ES-I3 (cell line): ENCODE results near the gene ZNF451.
A peak's percentile ranks its signal among the peaks of the same experiment; 100 is the strongest.
"Not testable (repeated sequence)": the region's sequence is repeated elsewhere in the genome, so short reads cannot be mapped to it uniquely, and the experiment has no call there.

Experiments
- H3K36me3 ChIP-seq: 2 replicates; pipeline ENCODE4 v1.6.1; 2013; ENCODE audit warnings: mild to moderate bottlenecking, low read length, control low read depth, moderate library complexity; ENCODE audit not compliant: insufficient read depth
- H3K4me1 ChIP-seq: 2 replicates; pipeline ENCODE4 v1.6.1; 2013; ENCODE audit warnings: mild to moderate bottlenecking, control low read depth, low read length; ENCODE audit not compliant: insufficient read depth
- H3K9ac ChIP-seq: 2 replicates; pipeline ENCODE4 v1.6.1; 2013; ENCODE audit warnings: low read depth, mild to moderate bottlenecking, low read length, moderate library complexity
- H3K9me3 ChIP-seq: 2 replicates; pipeline ENCODE4 v1.6.1; 2013; ENCODE audit warnings: mild to moderate bottlenecking, low read length, moderate library complexity; ENCODE audit not compliant: control insufficient read depth, insufficient read depth

Gene ZNF451

DNA sequence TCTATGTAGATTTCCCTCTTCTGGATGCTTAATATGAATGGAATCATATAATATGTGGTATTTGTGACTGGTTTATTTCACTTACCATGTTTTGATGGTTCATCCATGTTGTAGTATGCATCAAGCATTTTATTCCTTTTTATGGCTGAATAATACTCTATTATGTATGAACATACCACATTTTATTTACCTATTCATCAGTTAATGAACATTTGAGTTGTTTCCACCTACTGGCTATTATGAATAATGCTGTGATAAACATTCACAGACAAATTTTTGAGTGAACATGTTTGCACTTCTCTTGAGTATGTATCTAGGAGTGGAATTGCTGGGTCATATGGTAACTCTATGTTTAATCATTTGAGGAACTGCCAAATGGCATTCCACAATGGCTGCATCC lies 14.9 kb upstream of the ZNF451 start:
- peaks cover 8% of the 10 kb centered on the region for H3K4me1 ChIP-seq
- no peak overlapping the region for H3K9ac ChIP-seq
- 0 out of 2 replicates have a peak, but pooled peaks cover 2% of the 10 kb centered on the region for H3K9me3 ChIP-seq
- H3K36me3 ChIP-seq = no peaks in the 10 kb centered on the region

DNA sequence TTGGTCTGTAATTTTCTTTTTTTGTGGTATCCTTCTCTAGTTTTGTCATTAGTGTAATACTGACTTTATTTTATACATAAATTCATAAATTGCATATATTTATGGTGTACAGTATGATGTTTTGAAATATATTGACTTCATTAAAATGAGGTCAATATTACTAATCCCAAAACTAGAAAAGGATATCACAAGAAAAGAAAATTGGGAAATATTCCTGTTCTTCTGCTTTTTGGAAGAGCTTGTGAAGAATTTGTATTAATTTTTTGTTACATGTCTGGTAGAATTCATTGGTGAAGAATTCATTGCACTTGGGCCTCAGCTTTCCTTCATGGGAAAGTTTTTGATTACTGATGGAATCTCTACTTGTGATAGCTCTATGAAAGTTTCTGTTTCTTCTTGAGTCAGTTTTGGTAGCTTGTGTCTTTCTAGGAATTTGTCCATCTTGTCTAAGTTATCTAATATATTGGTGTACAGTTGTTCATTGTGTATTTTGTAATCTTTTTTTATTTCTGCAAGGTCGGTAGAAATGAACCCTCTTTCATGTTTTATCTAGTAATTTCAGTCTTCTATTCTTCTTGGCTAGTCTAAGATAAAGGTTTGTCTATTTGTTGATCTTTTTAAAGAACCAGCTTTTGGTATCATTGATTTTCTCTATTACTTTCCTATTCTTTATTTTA lies 11.3 kb upstream of the ZNF451 start:
- Histone ChIP-seq H3K9me3 (0 out of 2 replicates have a peak, but pooled peaks cover 2% of the 10 kb centered on the region), H3K9ac (no peak overlapping the region), H3K4me1 (no peaks in the 10 kb centered on the region), H3K36me3 (no peaks in the 10 kb centered on the region)

- Histone ChIP-seq H3K4me1 (no peaks in the 10 kb centered on the region), H3K36me3 (no peaks in the 10 kb centered on the region), H3K9ac (no peak overlapping the region), H3K9me3 (no peaks in the 10 kb centered on the region)
These were observed 4.5 kb upstream of the ZNF451 start for GRCh38 chr6:57085471-57085870.

- peaks cover 5% of the 10 kb centered on the region; the same call in 1 of the 2 replicates for H3K4me1 ChIP-seq
- H3K9me3 ChIP-seq = no peaks in the 10 kb centered on the region
- no peak overlapping the region for H3K9ac ChIP-seq
- H3K36me3 ChIP-seq = no peaks in the 10 kb centered on the region
These were observed 3.1 kb upstream of the ZNF451 start for GRCh38 chr6:57086843-57087242.

DNA sequence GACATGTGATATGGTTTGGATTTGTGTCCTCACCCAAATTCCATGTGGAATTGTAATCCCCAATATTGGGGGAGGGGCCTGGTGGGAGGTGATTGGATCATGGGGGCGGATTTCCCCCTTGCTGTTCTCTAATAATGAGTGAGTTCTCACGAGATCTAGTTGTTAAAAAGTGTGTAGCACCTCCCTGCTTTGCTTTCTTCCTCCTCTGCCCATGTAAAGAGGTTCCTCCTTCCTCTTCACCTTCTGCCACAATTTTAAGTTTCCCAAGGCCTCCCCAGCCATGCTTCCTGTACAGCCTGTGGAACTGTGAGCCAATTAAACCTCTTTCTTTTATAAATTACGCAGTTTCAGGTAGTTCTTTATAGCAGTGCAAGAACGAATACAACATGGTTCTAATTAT lies 2.1 kb upstream of the ZNF451 start:
- Histone ChIP-seq H3K9ac (no peak overlapping the region), H3K4me1 (peaks cover 7% of the 10 kb centered on the region; the same call in 1 of the 2 replicates), H3K9me3 (no peaks in the 10 kb centered on the region), H3K36me3 (no peaks in the 10 kb centered on the region)

- no peaks in the 10 kb centered on the region for H3K9me3 ChIP-seq
- peaks cover 7% of the 10 kb centered on the region; the same call in 1 of the 2 replicates for H3K4me1 ChIP-seq
- H3K36me3 ChIP-seq = no peaks in the 10 kb centered on the region
- H3K9ac ChIP-seq = peak overlapping the region; percentile 65; the same call in 1 of the 2 replicates
These were observed 723 bp upstream of the ZNF451 start for GRCh38 chr6:57089265-57089664.

- H3K9me3 ChIP-seq, H3K36me3 ChIP-seq, H3K4me1 ChIP-seq, H3K9ac ChIP-seq: not testable (repeated sequence)
These were observed 575 bp downstream of the ZNF451 start for GRCh38 chr6:57090458-57091067.

DNA sequence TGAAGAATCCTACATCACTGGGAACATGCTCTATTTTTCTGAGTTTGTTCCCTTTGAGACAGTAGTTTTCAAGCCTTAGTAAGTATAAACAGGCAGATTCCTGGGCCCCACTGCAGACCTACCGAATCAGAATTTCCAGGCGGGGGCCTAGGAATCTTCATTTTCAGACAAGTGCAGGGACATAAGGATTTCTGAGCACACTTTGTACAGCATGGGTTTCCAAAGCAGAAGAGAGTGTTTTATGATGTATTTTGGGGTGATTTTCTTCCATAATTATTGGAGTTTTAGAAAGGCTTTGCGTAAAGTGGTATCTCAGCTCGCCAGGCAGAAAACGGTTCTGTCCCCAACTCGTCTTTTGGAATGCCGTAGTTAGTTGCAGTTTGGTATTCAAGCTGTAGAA lies 1.4 kb downstream of the ZNF451 start:
- H3K9me3 ChIP-seq, H3K36me3 ChIP-seq, H3K4me1 ChIP-seq: not testable (repeated sequence)
- H3K9ac ChIP-seq = peak overlapping the region; percentile 31; the same call in 1 of the 2 replicates

DNA sequence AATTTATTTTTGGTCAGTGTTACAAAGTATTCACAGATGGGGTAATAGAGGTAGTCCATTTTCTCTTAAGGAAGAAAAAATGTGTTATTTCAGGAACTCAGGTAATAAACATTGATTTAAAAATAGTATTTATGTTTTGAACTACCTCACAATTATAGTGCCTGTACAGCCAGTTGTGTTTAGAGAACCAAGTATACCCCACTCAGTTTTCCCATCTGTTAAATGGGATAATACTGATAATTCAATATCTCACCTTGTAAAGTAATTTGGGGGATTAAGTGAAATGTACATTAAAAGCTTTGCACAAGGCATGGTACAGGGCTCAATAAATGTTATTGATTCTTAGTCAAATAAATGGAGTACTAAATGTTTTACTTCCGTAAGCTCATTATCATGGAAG lies 4.7 kb downstream of the ZNF451 start:
- H3K9me3 ChIP-seq = no peaks in the 10 kb centered on the region

GRCh38 chr6:57097596-57097995 lies 7.6 kb downstream of the ZNF451 start:
- peaks cover 34% of the 10 kb centered on the region for H3K36me3 ChIP-seq
- no peaks in the 10 kb centered on the region for H3K9me3 ChIP-seq
- H3K4me1 ChIP-seq = no peaks in the 10 kb centered on the region
- H3K9ac ChIP-seq = no peak overlapping the region

More for the DNA sequence above, 4.7 kb downstream of the ZNF451 start:
- peaks cover 6% of the 10 kb centered on the region; the same call in 1 of the 2 replicates for H3K36me3 ChIP-seq
- peaks cover 7% of the 10 kb centered on the region; the same call in 1 of the 2 replicates for H3K4me1 ChIP-seq
- no peak overlapping the region for H3K9ac ChIP-seq

GRCh38 chr6:57102976-57103375 lies 13.0 kb downstream of the ZNF451 start:
- no peaks in the 10 kb centered on the region for H3K9me3 ChIP-seq
- no peaks in the 10 kb centered on the region for H3K4me1 ChIP-seq
- no peak overlapping the region for H3K9ac ChIP-seq
- H3K36me3 ChIP-seq = peaks cover 40% of the 10 kb centered on the region

GRCh38 chr6:57104336-57104735 lies 14.3 kb downstream of the ZNF451 start:
- Histone ChIP-seq H3K9ac (no peak overlapping the region), H3K4me1 (peaks cover 9% of the 10 kb centered on the region; the same call in 1 of the 2 replicates), H3K9me3 (no peaks in the 10 kb centered on the region), H3K36me3 (peaks cover 35% of the 10 kb centered on the region)

GRCh38 chr6:57106990-57107389 lies 17.0 kb downstream of the ZNF451 start:
- peaks cover 12% of the 10 kb centered on the region; the same call in 1 of the 2 replicates for H3K4me1 ChIP-seq
- H3K36me3 ChIP-seq = peaks cover 12% of the 10 kb centered on the region
- H3K9ac ChIP-seq = no peak overlapping the region
- no peaks in the 10 kb centered on the region for H3K9me3 ChIP-seq

DNA sequence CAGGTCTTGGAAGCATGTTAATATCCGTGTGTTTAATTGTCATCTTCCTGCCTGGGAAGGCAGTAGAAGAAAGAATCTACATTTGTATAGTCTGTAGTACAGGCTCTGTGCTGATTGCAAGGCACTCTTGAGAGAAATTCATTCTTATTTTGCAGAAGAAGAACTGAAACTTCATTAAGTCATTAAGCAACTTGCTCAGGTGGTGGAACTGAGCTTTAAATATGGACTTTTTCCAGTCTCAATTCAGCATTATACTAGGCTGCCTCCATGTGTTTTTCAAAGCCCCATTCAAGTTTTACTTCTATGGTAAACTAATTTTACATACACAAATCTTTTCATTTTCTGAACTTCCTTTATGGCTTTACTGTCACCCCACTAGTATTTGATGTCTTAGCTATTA lies 18.7 kb downstream of the ZNF451 start:
- no peaks in the 10 kb centered on the region for H3K36me3 ChIP-seq
- H3K9me3 ChIP-seq = no peaks in the 10 kb centered on the region
- H3K4me1 ChIP-seq = peaks cover 12% of the 10 kb centered on the region; the same call in 1 of the 2 replicates
- no peak overlapping the region for H3K9ac ChIP-seq

GRCh38 chr6:57109880-57110279 lies 19.9 kb downstream of the ZNF451 start:
- Histone ChIP-seq H3K36me3 (no peaks in the 10 kb centered on the region), H3K9ac (no peak overlapping the region), H3K9me3 (no peaks in the 10 kb centered on the region), H3K4me1 (peaks cover 12% of the 10 kb centered on the region; the same call in 1 of the 2 replicates)
